ENCODE data around the gene AFTPH.

The AFTPH gene, protein sequence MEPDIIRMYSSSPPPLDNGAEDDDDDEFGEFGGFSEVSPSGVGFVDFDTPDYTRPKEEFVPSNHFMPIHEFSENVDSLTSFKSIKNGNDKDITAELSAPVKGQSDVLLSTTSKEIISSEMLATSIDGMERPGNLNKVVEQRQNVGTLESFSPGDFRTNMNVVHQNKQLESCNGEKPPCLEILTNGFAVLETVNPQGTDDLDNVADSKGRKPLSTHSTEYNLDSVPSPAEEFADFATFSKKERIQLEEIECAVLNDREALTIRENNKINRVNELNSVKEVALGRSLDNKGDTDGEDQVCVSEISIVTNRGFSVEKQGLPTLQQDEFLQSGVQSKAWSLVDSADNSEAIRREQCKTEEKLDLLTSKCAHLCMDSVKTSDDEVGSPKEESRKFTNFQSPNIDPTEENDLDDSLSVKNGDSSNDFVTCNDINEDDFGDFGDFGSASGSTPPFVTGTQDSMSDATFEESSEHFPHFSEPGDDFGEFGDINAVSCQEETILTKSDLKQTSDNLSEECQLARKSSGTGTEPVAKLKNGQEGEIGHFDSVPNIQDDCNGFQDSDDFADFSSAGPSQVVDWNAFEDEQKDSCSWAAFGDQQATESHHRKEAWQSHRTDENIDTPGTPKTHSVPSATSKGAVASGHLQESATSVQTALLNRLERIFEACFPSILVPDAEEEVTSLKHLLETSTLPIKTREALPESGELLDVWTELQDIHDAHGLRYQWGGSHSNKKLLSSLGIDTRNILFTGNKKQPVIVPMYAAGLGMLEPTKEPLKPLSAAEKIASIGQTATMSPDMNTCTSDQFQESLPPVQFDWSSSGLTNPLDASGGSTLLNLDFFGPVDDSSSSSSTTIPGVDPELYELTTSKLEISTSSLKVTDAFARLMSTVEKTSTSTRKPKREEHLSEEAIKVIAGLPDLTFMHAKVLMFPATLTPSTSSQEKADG

DNA sequence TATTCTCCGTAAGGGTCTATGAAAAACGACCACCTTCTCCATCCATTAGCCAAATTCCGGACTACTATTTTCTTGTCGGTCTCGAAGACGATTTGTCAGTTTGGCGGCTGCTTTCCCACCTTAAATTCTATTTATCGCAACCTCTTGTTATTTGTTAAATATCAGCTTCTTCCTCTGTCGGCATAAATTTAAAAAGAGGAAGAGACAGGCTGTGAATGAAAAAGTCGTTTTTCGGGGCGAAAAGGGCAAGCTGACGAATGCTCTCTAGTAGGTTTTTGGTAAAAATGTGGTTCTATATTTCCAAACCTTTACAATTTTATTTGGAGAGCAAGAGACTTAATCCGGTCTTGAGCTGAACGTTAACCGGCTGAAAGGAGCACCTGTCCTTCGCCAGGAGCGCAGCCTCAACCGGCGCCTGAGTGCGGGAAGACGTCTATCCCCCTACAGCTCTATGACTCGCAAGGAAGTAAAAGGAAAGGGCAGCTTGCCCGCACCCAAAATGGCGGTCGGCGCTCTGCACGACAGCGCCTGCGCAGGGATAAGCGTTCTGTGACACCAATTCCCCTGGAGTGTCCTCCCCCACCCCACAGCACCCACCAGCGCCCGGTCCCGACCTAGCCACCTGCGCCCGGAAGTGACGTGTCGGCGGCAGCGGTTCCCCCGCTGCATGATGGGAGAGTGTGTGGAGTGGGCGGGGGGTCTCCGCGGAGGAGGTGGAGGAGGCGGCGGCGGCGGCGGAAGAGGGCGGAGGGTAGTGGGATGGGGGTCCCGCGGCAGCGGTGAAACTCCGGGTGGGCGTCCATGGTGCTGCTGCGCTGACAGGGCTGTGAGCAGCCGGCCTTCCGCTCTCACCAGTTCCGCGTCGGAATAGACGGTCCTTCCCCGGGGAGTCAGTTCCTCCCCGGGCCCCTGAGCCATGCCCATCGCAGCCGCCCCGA is at the start of gene AFTPH:
AFTPH (plus strand) TSS at position 663 of the 938 bp plus-strand sequence. CDS start 27,147 bp downstream, outside the sequence.
- peak; percentile 98 for DNase-seq

DNA sequence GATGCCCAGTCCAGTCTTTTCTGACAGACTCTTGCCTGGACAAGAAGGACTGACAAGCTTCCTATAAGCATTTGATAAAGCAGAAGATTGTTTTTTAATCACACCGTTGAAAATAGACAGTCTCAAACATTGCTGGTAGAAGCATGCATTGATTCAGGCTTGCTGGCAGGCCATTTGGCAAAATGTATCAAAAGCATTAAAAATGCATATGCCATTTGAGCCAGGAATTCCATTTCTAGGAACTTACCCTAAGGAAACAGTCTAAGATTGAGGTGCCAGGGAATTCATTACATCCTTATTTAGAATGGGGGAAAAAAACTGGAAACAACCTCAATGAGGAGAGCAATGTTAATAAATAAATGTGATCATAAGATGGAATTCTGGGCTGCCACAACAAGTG is 49.5 kb upstream of the AFTPH start:
- DNase-seq, result no peak

DNA sequence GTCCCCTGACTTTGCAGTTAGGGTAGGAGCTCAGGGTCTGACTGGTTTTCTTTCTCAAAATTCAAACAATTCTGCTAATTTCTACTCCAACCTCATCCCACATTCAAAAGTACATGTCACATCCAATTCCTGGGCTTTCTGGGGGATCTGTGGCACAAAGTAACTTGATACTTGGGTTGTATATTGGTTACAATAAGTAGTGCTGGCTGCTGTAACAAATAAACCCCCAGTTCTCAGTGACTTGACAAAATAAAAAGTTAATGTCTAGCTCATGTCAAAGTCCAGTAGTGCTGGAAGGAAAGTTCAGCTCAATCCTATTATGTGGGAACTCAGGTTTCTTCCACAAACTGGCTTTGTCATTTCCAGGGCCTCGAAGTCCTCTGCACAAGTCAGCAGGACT is 47.1 kb upstream of the AFTPH start:
- DNase-seq, result no peak

DNA sequence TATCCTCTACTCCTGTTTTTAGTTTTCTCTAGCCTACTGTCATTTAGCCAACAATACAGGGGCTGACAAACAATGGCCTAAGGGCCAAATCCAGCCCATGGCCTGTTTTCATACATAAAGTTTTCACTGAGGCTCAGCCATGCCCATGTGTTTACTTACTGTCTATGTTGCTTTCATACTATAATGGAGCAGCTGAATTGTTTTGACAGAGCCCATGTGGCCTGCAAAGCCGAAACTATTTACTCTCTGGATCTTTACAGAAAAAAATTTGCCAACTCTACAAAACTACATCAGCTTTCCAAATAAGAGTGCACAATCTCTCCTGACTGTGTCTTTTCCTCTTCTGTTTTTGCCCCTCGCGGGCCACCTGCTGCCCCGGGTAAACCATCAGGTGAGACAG is 46.1 kb upstream of the AFTPH start:
- DNase-seq, result no peak

DNA sequence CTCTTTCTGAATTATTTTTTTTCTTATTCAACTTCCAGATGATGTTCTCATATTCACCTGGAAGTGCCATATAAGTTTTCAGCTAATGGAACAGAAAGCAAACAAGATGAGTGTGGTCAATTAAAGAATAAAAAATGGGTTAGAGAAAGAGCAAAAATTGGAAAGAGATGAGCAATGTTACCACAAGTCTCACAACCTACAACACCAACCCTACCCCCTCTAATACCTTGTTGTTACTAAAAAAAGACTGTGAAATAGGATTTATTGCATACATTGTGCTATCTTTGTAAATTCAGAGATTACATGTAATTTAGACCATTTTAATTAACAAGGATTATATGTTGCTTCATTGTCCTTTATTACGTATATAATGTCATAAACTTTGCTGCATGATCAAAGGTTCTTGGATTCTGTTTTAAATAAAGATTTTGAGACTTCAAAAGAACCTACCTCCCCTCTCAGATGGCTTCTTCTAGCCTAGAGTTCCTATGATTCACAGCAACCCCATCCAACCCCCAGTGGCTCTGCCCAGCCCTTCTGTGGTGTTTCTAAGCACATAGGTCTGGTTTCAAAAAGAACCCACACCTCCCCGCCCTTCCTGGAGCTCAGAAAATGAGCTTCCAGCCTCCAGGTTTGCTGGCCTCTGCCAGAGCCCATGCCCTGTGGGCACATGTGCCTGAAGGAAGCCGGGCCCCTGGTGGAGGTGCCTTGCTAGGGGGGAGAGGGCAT is 45.5 kb upstream of the AFTPH start:
- DNase-seq, result no peak

DNA sequence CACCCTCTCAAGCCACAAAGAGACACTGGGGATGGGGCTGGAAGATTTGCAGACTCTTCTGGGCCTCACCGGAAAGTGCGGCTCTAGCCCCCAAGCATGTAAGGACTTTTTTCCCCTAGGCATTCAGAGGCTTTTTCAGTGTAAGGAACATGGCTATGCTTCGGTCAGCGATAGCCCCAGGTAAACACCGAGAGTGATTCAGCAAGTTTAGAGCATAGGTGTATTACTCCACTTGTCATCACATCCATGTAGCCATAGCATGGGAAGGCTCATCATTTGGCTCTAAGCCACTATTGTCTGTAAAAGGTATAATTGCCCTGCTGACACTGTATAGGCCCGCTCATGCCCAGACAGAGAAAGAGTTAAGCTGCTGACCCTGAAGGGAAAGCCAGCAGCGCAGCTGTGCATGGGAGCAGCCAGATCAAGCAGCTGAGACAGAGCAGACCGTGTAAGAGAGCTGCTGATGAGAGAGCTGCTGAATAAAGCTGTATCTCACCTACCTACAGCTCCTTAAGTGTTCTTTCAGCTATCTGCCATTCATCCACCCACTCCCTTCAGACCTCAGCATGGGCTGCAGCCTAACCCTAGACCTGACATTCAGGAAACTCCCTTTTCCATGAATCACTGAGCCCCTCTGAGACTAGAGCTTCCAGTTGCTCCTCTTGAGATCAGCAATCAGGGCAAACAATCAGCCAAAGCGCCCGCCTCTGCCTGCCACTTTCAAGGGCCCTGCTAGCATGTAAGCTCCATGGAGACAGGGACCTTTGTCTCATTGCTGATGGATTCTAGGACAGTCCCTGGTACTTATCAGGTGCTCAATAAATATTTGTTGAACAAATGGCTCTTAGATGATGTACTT is 44.6 kb upstream of the AFTPH start:
- no peak for DNase-seq

DNA sequence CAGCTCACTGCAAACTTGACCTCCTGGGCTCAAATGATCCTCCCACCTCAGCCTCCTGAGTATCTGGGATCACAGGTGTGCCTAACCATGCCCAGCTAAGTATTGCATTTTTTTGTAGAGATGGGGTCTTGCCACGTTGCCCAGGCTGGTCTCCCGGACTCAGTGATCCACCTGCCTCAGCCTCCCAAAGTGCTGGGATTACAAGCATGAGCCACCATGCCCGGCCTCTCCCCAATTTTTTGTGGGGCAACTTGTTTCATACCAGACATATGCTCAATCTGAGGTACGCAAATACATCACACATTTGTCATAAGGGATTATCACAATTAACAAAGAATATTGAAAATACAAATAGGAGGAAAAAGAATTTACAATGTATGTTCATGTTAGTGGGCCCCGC is 42.5 kb upstream of the AFTPH start:
- DNase-seq, result no peak

DNA sequence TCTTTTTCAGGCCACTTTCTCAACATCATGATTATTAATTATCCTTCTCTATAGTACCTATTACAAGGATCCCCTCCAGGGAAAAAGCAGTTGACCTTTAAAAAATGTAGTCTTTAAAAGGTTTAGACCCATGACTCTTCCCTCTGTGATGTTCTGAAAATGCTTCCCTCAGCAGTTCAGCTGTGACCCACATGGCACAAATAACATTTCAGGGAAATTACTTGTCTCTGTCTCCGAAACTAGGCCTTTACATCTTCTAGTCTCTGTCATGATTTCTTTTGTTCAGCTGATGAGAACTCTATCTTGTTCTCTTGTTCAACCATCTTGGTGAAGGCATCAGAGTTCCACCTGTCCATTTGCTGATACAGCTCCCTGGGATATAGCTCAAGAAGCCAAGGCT is 41.9 kb upstream of the AFTPH start:
- no peak for DNase-seq

DNA sequence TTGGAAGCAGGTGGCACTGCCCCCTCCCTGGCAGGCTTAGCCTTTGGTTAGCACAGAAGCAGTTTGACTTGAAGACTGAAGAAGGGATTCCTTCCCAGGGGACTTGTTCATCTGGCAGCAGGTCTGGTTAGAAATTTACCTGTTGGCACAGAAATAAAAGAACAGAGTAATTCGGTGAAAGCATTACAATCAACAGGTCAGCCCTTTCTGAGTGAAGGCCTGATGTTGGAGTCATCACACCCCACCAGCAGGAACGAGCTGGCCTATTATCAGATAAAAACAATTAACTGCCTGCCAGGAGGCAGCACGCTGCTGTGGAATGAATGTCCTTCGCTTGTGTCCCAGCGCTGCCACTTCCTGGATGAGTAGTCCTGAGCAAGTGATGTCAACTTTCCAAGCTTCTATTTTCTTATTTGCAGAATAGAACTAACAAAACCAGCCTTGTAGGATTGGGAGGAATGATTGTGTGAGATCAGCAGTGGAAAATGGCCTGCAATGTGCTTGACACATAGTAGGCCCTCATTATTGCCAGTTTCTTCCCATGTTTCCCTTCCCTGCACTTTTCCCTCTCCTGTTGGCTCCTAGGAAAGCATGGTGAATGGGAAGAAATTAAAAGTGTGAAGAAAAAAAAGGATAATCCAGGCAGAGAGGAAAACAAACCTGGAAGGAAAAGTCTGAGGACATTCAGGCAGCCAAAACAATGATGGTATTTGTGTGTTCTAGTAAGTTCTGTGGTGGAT is 41.2 kb upstream of the AFTPH start:
- peak; percentile 16 for DNase-seq

DNA sequence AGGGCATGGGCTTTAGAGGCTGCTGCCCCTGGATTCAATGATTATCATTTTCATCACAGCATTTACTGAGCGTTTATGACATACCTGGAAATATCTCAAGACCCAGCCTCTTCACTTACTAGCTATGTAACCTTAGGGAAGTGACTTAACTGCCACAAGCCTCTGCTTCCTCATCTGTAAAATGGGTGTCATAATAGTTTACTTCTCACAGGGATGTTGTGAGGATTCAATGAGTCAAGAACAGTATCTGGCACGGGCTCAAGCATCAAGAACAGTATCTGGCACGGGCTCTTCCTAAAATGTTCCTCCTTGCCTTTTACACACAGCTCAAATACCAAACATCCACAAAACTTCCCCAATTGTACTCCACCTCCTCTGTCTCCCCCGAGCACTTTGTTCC is 38.8 kb upstream of the AFTPH start:
- DNase-seq, result no peak

DNA sequence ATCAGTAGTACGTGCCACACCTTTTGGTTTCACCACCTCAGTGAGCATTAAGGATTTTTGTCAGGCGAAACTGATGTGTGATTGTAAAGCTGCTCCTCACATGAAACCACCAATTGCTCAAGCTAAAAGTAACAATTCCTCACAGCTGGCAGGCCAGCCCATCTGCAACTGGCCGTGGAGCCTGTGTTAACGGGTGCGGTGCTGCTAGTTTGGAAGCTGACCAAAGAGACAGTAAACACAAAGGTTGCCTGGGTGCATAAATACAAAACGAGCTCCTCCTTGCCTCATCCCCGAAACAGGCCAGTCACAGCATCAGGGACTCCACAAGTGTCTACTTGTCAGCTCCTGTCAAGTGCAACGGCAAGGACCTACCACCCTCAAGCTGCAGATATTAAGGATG is 38.2 kb upstream of the AFTPH start:
- no peak for DNase-seq

DNA sequence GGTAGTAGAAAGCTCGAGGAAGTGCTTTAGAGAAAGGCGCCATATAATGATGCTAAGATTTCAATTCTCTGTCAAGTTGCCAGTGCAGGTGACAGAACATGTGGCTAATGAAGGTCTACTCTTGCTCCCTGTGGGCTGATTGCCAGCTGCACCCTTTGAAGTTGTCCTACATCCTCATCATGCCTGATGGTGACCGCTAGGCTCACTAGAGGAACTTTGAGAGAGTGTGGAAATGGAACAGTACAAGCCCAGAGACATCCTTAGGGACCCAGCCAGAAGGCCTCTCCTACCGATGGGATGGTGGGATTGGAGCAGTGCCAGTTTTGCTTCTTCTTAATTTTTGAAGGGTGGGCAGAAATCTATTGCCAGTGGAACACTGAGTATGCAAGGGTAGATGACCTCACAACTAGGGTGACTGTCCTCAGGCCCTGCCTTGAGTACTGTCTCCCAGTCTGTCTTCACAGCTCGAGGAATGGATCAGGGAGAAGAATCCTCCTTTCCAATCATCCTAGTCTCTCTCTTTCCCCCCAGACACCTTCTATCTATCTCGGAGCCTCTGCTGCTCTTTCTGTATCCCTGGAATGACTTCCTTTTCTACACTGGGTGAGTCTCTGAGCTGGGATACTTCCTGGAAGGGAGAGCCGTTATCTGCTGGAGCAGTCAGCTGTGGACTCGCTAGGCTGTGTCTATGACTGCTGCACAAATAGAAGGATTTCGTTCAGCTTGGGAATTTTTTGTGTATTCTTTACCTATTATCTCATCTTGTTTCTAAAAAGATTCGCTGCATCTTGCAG is 36.7 kb upstream of the AFTPH start:
- DNase-seq, result no peak

DNA sequence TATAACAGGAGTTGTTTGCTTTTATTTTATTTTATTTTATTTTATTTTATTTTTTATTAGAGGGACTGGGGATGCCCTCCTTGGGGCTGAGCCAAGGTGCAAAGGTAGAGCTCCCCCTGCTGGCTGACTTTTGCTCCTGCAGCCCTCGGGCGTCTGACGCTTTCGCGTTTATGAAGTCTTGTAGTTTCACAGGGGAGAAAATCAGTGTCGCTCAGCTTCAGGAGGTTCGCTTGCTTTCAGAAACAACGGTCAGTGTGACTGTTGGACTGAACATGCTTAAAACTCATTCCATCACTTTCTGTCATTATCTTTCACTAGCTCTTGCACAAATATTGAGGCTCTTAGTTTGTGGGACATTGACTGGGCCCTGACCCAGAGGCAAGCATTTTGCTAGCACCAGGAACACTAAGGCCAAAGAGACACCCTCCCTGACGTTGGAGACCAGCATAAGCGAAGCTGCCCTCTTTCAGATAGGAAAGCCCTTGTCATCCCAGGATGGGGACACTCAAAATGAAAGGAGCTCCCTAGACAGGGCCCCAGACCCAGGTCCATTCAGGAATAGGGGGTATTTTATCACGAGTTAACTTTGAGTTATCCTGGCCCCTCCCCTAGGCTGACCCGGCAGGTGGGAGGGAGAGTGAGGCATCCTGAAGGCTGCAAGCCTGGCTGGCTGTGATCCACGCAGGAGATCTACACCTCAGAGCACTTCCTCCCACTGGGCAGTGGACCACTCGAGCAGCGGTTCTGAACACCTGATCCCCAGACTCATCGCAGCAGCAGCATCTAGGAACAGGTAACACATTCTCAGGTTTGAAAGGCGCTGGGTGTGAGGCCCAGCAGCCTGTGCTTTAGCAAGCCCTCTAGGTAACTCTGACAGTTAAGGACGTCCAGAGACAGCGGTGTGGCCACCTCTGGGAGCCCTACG is 35.8 kb upstream of the AFTPH start:
- peak; percentile 31 for DNase-seq

DNA sequence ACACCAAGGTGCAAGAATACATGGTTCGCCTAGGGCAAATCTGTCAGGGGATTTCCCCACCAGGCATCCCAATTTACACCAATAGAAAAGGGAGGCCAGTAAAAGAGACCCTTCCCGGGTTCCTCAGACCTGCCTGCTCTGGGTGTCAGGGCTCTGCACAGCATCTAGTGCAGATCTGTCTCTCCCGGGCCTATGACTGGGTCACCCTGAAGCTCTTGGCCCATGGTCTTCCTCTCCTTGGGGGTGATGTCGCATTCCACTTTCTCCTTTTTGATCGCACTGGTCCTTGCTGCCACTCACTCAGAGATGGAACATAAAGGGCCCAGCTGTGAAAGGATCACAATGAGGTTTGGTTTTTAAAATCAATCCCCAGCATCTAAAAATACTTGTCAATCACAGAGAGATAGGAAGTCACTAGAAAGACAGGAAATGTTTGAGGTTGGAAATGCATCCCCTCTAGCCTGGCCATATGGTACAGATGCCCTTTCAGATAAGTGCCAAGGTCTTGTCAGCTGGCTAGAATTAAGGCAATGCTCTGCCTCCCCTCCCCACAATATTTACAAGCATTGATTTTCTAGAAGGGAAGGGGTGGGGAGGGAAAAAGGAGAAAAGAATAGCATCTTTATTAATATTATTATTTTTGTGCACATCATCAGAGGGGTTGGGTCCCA is 34.9 kb upstream of the AFTPH start:
- DNase-seq, result no peak

DNA sequence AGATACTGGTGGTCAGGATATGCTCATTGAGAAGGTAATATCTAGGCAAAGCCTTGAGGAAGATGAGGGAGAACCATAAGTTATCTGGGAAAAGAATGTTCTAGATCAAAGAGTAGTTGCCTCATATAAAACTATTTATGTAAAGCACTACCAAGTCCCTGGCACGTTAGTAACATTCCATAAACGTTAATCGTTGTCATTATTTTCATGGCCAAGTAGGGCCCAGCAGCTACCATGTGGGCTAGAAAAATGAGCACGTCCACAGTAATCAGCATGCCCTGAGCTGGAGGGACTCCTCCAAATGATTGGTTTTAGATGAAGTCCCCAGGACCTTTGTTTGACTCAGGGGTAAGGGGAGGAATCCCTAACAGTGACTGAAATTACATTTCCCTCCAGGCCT is 32.7 kb upstream of the AFTPH start:
- DNase-seq, result no peak

DNA sequence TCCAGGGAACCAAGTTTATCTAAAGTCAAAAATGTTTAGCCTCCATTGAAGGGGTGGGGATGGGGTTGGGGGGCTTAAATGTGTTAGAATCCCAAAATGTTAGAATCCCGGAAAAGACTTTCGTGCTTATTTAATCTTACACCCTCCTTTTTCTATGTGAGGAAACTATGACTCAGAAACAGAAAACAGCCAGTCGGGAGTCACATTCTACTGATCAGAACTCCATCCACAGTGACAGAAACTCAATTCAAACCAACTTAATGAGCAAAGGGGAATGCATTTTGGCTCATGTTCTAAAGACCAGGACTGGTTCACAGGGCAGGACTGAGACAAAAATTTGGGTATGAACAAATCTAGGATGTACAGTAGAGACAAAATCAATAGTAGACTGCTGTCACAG is 31.9 kb upstream of the AFTPH start:
- no peak for DNase-seq

DNA sequence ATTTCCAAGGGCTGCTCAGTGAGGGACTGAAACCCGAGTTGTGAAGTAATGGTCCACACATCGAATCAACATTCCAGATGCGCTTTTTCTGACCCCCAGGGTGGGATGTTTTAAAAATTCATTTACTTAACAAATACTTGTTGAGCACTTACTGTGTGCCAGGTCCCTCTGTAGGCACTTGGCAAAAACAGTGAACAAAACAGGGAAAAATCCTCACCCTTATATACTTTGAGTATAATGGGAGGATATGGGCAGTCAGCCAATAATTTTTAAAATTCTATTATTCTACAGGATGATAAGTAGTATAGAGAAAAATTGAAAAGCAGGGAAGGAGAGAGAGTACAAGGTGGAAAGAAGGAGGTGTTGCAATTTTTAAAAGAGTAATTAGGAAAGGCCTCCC is 31.3 kb upstream of the AFTPH start:
- DNase-seq, result no peak

DNA sequence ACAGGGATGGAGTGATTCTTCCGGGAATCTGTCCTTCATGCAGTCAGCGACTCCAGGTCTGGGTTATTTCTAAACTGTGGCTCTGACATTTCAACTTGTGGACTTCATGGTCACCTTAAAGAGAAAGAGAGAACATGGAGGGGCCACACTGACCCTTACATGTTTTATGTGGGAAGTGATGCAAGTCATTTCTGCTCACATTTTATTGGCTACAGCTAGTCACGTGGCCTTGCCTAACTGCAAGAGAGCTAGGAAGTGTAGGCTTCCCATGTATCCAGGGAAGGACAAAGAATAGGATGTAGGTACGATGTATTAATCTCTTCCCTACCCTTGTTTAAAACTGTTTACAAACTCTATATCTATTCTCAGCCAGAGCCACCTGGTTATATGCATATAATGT is 30.3 kb upstream of the AFTPH start:
- no peak for DNase-seq
